Hippocampal formation (tissue), 2 donors: Measurements from ENCODE around the gene SS18.

Experiments used
- DNase-seq, 2 donors: peaks; one replicate each; lab custom pipeline; 2025; lab: John Stamatoyannopoulos, UW

SS18 gene

DNA sequence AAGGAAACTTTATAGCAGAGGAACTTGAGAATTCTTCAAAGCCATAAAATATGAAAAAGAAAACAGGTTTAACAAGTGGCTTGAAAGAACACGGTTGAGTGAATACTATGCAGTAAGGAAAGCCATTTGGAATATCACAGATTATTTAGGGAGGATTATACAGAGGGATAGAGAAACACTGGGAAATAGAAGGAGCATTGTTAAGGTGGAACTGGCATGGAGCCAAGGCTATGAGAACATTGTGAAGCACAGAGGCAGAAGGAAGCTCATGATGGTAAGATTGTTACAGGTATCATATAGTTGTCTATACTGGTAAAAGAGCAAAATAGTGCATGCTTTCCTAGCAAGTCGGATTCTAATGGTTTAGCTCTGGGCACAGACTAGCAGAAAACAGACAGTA lies 87.1 kb downstream of the SS18 start:
- DNase-seq: no peak

DNA sequence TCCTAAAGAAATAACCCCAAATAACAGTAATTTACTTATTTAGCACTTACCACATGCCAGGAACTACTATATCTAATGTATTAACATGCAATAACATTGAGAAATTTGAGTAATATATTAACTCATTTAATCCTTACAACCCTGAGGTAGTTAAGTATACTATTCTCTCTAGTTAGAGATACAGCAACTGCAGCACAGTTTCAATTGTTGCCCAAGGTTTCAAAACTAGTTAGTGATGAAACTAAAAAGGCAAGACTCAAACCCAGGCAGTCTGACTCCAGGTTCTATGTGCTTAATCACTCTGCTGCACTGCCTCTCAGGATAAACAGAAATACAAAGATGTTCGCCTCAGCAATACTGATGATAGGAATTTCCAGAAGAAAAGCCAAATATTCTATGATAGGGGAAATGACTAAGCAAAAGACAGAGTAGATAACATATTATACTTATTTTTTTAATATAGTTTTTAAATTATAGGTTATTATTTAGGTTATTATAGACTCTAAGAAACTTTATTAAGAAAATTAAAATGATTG lies 88.0 kb downstream of the SS18 start:
- no peak for DNase-seq

DNA sequence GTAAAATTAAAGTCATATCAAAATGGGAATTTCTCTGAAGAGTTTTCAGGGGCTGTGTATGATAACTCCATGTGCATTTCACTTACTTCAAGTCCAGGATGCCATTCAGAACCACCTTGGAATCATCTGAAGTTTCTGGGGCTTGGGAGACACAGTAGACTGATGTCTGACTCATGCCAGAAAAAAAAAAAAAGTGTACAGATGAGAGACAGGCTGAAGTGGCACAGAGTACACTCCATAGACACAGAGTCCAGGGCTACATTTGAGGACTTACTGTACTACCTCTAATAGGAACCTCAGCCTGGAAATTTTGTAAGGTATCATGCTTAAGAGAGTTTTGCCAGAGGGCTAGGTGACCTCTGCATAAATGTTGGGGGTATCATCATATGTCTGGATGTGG lies 92.0 kb downstream of the SS18 start:
- DNase-seq: no peak

DNA sequence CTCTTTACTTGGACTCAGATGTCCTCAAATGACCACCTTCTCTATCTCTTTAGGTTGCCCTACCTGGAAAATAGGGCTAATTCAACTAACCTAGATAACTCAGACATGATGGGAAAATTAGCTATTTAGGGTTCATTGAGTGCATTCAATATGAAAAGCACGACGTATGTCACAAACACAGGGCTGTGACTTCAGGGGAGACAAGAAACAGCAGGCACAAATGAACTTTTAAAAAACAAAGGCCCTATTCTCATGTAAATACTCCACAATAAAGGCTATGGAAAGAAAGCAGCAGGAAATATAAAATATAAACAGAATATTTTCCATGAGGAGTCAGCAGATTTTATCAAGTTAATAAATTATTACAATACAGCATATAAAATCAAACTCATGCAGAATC lies 97.8 kb downstream of the SS18 start:
- DNase-seq: no peak

DNA sequence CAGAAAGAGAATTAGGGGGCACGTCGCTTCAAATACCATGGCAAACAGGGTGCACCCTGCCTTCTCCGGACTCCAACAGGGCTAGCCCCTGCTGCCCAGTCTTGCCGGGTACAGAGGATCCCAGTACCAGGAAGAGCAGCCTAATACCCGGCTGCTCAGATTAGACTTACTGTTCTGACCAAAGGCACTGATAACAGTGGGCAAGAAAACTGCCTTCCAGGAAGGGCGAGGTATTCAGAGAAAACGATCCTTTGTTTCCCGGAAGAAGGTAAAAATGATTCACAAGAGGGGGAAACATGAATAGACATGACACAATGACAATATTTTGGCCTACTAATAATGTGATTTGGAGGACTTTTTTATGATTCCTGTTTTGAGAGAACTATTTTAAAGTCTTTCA lies 99.9 kb downstream of the SS18 start:
- no peak for DNase-seq

DNA sequence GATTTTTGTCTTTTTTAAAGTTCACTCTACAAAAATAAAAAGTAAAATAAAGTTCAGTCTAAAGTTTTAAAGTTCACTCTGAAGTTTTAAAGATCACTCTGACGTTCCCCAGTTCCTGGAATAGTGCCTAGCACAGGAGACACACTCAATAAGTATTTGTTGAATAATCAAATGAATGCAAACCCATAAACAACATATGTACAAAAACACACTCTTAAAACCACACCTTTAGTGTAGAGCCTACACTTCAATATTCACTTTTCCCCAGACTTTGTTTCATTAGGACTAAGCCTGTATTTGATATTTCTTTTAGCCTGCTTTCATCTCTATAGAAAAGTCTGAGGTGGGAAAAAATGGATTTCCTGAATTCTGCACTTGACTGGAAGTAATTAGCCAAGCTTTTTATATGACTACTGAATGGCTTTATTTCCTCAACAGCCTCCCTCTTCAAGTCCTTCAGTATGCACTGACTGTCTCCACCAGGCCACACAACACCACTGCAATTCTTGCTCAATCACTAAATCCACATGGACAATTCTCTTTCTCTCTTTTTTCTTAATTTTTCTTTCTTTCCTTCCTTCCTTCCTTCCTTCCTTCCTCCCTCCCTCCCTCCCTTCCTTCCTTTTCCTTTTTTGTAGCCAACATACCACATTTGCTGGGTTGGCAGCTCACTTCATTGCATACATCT lies 104.6 kb downstream of the SS18 start:
- no peak for DNase-seq

GRCh38 chr18:25983730-25984129 lies 106.7 kb downstream of the SS18 start:
- DNase-seq: no peak

DNA sequence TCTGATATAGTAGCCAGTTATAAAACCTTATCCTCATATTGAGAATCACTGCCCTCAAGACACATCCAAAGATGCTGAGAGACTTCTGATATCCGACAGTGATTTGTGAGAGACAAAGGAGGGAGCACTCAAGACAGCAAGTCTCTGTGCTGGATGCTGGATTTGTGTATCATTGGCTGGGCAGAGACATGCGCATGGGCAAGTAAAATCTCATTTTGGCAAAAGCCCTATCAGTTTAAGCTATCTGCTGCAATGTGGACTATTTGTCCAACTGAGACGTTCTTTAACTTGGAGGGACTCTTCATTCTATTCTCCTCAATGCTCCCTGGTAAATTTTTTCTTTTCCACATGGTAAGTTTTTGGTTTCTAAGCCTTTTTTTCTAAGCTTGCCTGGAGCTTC lies 107.5 kb downstream of the SS18 start:
- DNase-seq: no peak

- DNase-seq: no peak
These were observed 108.3 kb downstream of the SS18 start for GRCh38 chr18:25982153-25982552.

GRCh38 chr18:25979369-25980040 lies 110.9 kb downstream of the SS18 start:
- no peak for DNase-seq

DNA sequence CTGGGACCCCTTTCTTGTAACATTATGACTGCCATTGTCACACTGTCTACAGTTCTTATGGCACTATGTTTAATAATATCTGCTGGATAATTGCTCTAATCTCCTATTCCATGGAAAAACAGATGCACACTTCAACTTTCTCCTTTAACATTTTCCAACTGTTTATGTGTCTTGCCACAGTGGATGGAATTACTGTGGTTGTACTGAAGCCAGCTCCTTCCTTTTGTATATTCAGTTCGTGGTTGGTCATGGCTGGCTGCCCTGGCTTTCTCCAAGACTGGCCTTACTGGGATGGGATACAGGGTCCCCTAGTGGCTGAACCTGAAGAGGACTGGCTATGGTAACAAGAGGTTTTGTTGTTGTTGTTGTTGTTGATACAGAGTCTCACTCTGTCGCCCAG lies 113.9 kb downstream of the SS18 start:
- DNase-seq: no peak

DNA sequence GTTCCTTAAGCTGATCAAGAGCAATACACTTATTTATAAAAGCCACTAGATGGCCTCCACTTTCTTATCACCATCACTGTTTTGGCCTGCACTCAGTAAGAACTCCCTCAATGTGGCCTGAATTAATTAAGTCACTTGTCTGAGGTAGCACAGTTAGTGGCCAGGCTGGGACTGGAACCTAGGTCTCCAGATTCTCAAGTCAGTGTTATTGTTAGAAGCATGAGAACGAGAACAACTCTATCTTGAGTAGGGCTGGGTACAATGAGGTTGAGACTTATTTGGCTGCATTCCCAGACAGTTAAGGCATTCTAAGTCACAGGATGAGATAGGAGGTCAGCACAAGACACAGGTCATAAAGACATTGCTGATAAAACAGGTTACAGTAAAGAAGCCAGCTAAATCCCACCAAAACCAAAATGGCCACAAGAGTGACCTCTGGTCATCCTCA lies 115.8 kb downstream of the SS18 start:
- no peak for DNase-seq
